Glutamatergic neuron (in vitro differentiated cells): ENCODE results near the gene PRRC1. TPM values are rescaled to one million over a fixed set of nuclear protein-coding genes. Genes with fewer than 3 reads are reported as not detected.

Source experiments
- DNase-seq: peaks from one replicate; pipeline ENCODE4 v3.0.0; 2022
- H3K27ac Mint-ChIP-seq: one replicate; pipeline ENCODE4 v1.8.0; 2020; ENCODE audit warnings: mild to moderate bottlenecking, mixed read lengths, inconsistent platforms; ENCODE audit not compliant: unreplicated experiment
- H3K27me3 Mint-ChIP-seq: one replicate; pipeline ENCODE4 v1.8.0; 2020; ENCODE audit warnings: mild to moderate bottlenecking, moderate library complexity, mixed read lengths, inconsistent platforms; ENCODE audit not compliant: unreplicated experiment
- H3K36me3 Mint-ChIP-seq: one replicate; pipeline ENCODE4 v1.8.0; 2020; ENCODE audit warnings: mild to moderate bottlenecking, mixed read lengths, inconsistent platforms; ENCODE audit not compliant: unreplicated experiment
- H3K4me1 Mint-ChIP-seq: one replicate; pipeline ENCODE4 v1.8.0; 2020; ENCODE audit warnings: mild to moderate bottlenecking, low read depth, mixed read lengths, inconsistent platforms; ENCODE audit not compliant: unreplicated experiment
- H3K4me3 Mint-ChIP-seq: one replicate; pipeline ENCODE4 v1.8.0; 2020; ENCODE audit warnings: mild to moderate bottlenecking, mixed read lengths, inconsistent platforms; ENCODE audit not compliant: unreplicated experiment
- H3K9me3 Mint-ChIP-seq: one replicate; pipeline ENCODE4 v1.8.0; 2020; ENCODE audit warnings: mild to moderate bottlenecking, moderate library complexity, mixed read lengths, inconsistent platforms; ENCODE audit not compliant: unreplicated experiment
- CTCF ChIP-seq: fragments of 200-600 bp; sonication (generic); IDR thresholded peaks from one replicate; pipeline ENCODE4 v1.5.0; 2021; ENCODE audit not compliant: partially characterized antibody, unreplicated experiment
- total RNA-seq: library from RNA; stranded (reverse); fragmentation: NEBNext Ultra II Directional; extraction: Animal tissue kit (Norgen Biotek cat#: 25700); gene quantifications from one replicate; pipeline ENCODE4 v1.2.1, GENCODE V29; 2021; ENCODE audit not compliant: unreplicated experiment

PRRC1 gene
- total RNA-seq, 1 donor from 2014 or later, result 57.3 TPM

- no peak overlapping the region for H3K27ac Mint-ChIP-seq
- peaks cover 3% of the 10 kb centered on the region for H3K4me1 Mint-ChIP-seq
- no peaks in the 10 kb centered on the region for H3K36me3 Mint-ChIP-seq
- H3K27me3 Mint-ChIP-seq, result no peaks in the 10 kb centered on the region
- H3K9me3 Mint-ChIP-seq, result peaks cover 6% of the 10 kb centered on the region
- no peak for DNase-seq
- no peak for TF ChIP-seq CTCF
- H3K4me3 Mint-ChIP-seq, result no peak overlapping the region
Observed at GRCh38 chr5:127513408-127513970, 4.0 kb upstream of the PRRC1 start.

- TF ChIP-seq CTCF, result no peak
- Mint-ChIP-seq H3K27me3 (no peaks in the 10 kb centered on the region), H3K27ac (no peak overlapping the region), H3K4me3 (no peak overlapping the region), H3K9me3 (peaks cover 8% of the 10 kb centered on the region), H3K36me3 (no peaks in the 10 kb centered on the region), H3K4me1 (peaks cover 9% of the 10 kb centered on the region)
- no peak for DNase-seq
Observed at GRCh38 chr5:127514816-127515215, 2.6 kb upstream of the PRRC1 start.

- no peak for DNase-seq
- Mint-ChIP-seq H3K27ac (no peak overlapping the region), H3K9me3 (peaks cover 9% of the 10 kb centered on the region), H3K27me3 (no peaks in the 10 kb centered on the region), H3K4me3 (no peak overlapping the region), H3K4me1 (peaks cover 10% of the 10 kb centered on the region), H3K36me3 (peaks cover 7% of the 10 kb centered on the region)
- no peak for TF ChIP-seq CTCF
Observed at GRCh38 chr5:127515693-127516440, 1.6 kb upstream of the PRRC1 start.

- H3K27ac Mint-ChIP-seq, result no peak overlapping the region
- peak overlapping the region; percentile 84 for H3K4me3 Mint-ChIP-seq
- no peak for DNase-seq
- H3K4me1 Mint-ChIP-seq, result peaks cover 7% of the 10 kb centered on the region
- H3K27me3 Mint-ChIP-seq, result no peaks in the 10 kb centered on the region
- TF ChIP-seq CTCF, result no peak
- H3K36me3 Mint-ChIP-seq, result peaks cover 17% of the 10 kb centered on the region
- H3K9me3 Mint-ChIP-seq, result peaks cover 13% of the 10 kb centered on the region
Observed at GRCh38 chr5:127517110-127517479, 345 bp upstream of the PRRC1 start.

- TF ChIP-seq CTCF, result no peak
- H3K36me3 Mint-ChIP-seq, result peaks cover 17% of the 10 kb centered on the region
- peak overlapping the region; percentile 90 for H3K4me3 Mint-ChIP-seq
- peak overlapping the region; percentile 81 for H3K27ac Mint-ChIP-seq
- H3K27me3 Mint-ChIP-seq, result no peaks in the 10 kb centered on the region
- H3K4me1 Mint-ChIP-seq, result peaks cover 7% of the 10 kb centered on the region
- H3K9me3 Mint-ChIP-seq, result peaks cover 13% of the 10 kb centered on the region
- no peak for DNase-seq
Observed at GRCh38 chr5:127518319-127518621, 830 bp downstream of the PRRC1 start.
